ENCODE data around the gene SP4.

GRCh38 chr7:21526448-21526847, 98.6 kb downstream of the SP4 start:
- TF ChIP-seq, protein P1, sequence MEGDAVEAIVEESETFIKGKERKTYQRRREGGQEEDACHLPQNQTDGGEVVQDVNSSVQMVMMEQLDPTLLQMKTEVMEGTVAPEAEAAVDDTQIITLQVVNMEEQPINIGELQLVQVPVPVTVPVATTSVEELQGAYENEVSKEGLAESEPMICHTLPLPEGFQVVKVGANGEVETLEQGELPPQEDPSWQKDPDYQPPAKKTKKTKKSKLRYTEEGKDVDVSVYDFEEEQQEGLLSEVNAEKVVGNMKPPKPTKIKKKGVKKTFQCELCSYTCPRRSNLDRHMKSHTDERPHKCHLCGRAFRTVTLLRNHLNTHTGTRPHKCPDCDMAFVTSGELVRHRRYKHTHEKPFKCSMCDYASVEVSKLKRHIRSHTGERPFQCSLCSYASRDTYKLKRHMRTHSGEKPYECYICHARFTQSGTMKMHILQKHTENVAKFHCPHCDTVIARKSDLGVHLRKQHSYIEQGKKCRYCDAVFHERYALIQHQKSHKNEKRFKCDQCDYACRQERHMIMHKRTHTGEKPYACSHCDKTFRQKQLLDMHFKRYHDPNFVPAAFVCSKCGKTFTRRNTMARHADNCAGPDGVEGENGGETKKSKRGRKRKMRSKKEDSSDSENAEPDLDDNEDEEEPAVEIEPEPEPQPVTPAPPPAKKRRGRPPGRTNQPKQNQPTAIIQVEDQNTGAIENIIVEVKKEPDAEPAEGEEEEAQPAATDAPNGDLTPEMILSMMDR (IDR thresholded peaks at IDR 0.05), result no peak
- TF ChIP-seq POLR2A (IDR thresholded peaks at IDR 0.05), result no peak

Measured in right lobe of liver (tissue), 4 donors.